ENCODE measurements around the gene IER3. TPM values are rescaled to one million over a fixed set of nuclear protein-coding genes. Genes with fewer than 3 reads are reported as not detected.

IER3 gene
- total RNA-seq, 2 experiments from 2014 or later: 375 to 386 TPM

DNA sequence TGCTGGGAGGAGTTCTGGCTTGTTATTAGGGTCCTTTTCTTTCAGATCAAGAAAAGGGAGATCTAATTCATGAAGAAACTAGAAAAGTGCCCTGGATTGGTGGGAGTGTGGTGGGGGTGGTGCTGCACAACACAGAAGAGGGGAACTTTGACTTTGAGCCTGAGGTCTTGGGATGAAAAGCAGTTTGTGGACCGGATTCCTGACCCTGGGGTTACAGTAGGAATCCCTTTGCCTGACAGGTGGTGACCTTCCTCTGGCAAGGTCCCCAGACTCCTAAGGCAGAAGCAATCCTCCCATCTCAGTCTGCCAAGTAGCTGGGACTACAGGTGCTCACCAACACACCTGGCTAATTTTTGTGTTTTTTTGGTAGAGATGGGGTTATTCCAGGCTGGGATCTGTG lies 45.3 kb upstream of the IER3 start:
- H3K4me1 Mint-ChIP-seq (ENCODE audit: low read depth): peaks cover 81% of the 10 kb centered on the region
- DNase-seq: no peak

DNA sequence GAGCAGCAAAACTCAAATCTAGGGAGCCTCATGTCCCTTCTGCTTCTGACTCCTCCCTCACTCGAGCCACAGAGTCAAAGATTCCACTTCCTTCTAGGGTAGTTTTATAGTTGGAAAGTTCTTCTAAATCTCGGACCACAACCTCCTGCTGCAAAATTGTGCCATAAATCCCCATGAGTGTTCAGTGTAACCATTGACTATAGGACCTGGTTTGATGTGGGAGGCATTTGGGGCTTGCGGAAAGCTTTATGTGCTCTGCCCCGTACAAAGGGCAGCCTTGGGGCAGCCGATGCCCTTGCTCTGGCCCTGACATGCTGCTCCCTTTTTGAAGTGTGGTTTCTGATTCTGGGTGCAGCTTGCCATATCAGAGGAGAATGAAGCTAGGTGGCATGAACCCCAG lies 43.6 kb upstream of the IER3 start:
- TF ChIP-seq, protein P1, sequence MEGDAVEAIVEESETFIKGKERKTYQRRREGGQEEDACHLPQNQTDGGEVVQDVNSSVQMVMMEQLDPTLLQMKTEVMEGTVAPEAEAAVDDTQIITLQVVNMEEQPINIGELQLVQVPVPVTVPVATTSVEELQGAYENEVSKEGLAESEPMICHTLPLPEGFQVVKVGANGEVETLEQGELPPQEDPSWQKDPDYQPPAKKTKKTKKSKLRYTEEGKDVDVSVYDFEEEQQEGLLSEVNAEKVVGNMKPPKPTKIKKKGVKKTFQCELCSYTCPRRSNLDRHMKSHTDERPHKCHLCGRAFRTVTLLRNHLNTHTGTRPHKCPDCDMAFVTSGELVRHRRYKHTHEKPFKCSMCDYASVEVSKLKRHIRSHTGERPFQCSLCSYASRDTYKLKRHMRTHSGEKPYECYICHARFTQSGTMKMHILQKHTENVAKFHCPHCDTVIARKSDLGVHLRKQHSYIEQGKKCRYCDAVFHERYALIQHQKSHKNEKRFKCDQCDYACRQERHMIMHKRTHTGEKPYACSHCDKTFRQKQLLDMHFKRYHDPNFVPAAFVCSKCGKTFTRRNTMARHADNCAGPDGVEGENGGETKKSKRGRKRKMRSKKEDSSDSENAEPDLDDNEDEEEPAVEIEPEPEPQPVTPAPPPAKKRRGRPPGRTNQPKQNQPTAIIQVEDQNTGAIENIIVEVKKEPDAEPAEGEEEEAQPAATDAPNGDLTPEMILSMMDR (IDR thresholded peaks at IDR 0.05): no peak
- CTCF ChIA-PET: interaction anchor here (0.7 to 1.5 kb wide), 13 partner anchors 11 to 291 kb away, joined by 3 to 14 read pairs (median 4); partner anchors contain the start of gene FLOT1
- Mint-ChIP-seq H3K36me3 (ENCODE audit: low read depth) (peaks cover 31% of the 10 kb centered on the region), H3K27me3 (no peaks in the 10 kb centered on the region), H3K4me3 (peak overlapping the region; percentile 77), H3K4me1 (ENCODE audit: low read depth) (peaks cover 70% of the 10 kb centered on the region), H3K27ac (peak overlapping the region; percentile 94), H3K9me3 (peaks cover 5% of the 10 kb centered on the region)
- DNase-seq (peak; percentile 89), ATAC-seq (peak; percentile 73)
- POLR2A ChIA-PET: interaction anchor here (0.9 to 12.9 kb wide), 16 partner anchors 10 to 172 kb away, joined by 3 to 162 read pairs (median 6); partner anchors contain the start of genes FLOT1 and IER3
- intact Hi-C loops (cut with micrococcal nuclease): loop anchor here (1.0 to 5.0 kb wide), 3 partner anchors 21 to 46 kb away; partner anchors contain the start of genes FLOT1 and IER3

More for the DNA sequence above, 45.3 kb upstream of the IER3 start:
- CTCF ChIA-PET: interaction anchor here (2.3 kb wide), 1 partner anchor 67 kb away, joined by 5 read pairs; no protein-coding TSS in a partner anchor
- H3K27ac Mint-ChIP-seq: peak overlapping the region; percentile 94
- POLR2A ChIA-PET: interaction anchor here (0.8 to 12.9 kb wide), 8 partner anchors 8 to 47 kb away, joined by 4 to 162 read pairs (median 10); partner anchors contain the start of genes FLOT1 and IER3
- no peak for ATAC-seq
- peaks cover 5% of the 10 kb centered on the region for H3K9me3 Mint-ChIP-seq
- peak overlapping the region; percentile 77 for H3K4me3 Mint-ChIP-seq
- TF ChIP-seq, protein P1 (IDR thresholded peaks at IDR 0.05): no peak
- peaks cover 38% of the 10 kb centered on the region for H3K36me3 Mint-ChIP-seq (ENCODE audit: low read depth)
- intact Hi-C loops (cut with micrococcal nuclease): loop anchor here (5.0 kb wide), 1 partner anchor 47 kb away; the partner anchor contains the start of genes FLOT1 and IER3
- H3K27me3 Mint-ChIP-seq: no peaks in the 10 kb centered on the region

DNA sequence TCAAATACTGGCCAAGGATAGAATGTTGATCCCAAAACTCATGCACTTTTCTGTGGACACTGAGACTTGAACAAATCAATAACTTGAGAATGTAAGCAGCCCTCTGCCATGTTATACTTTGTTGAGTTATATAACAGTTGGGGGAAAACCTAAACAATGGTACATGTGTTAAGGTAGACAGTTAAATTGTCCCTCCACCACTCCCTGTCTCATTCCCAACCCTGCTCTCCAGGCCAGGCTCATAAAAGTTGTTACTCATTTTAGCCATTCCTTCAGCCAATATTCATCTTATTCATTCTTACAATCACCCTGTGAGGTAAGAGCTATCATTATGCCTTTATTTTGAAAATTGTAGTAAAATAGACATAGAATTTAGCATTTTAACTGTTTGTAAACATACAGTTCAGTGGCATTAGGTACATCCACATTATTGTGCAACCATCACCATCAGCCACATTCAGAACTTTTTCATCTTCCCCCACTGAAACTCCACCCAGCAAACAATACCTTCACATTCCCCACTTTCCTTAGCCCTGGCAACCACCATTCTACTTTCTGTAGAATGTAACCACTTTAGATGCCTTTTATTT lies 38.2 kb upstream of the IER3 start:
- TF ChIP-seq, protein P1 (IDR thresholded peaks at IDR 0.05): no peak
- Mint-ChIP-seq H3K27ac (peak overlapping the region; percentile 85), H3K27me3 (no peaks in the 10 kb centered on the region), H3K36me3 (ENCODE audit: low read depth) (peaks cover 6% of the 10 kb centered on the region), H3K4me3 (peak overlapping the region; percentile 44), H3K9me3 (peaks cover 4% of the 10 kb centered on the region), H3K4me1 (ENCODE audit: low read depth) (peaks cover 67% of the 10 kb centered on the region)
- ATAC-seq: no peak
- DNase-seq: no peak
- CTCF ChIA-PET: interaction anchor here (1.4 to 1.7 kb wide), 2 partner anchors 13 to 39 kb away, joined by 6 to 8 read pairs; no protein-coding TSS in a partner anchor
- POLR2A ChIA-PET: interaction anchor here (1.3 to 12.9 kb wide), 6 partner anchors 13 to 45 kb away, joined by 3 to 162 read pairs (median 7); partner anchors contain the start of gene FLOT1
- intact Hi-C loops (cut with micrococcal nuclease): no loop called here

DNA sequence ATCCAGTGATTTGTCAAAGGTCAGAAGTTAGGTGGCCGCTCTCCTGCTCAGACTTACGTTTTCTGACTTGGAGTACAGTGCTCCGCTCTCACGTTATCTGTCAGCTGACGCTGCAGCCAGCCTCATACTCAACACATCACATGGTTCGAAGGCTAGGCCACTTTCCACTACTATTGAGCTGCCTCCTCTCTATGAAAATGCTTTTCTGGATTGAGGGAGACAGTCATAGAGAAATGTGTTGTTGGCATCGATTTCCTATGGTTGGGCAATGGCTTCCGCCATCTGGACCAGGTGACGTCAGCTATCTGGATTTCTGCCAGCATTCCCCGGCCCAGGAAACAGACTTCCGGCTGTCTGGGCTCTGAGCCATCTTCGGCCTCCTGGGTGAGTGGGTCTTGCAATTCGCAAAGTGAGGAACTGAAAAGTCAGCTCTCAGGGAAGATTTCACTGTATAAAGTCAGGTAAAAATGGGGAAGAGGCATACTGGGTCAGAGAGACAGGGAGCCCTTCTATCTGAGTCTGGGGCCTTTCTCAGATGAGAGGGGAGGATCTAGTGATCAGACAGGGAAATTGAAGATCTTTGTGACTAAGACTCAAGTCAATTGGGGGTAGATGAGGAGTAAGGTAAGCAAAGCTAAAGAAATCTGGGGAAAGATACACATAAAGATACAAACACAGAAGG lies 37.5 kb upstream of the IER3 start:
- Mint-ChIP-seq H3K27me3 (no peaks in the 10 kb centered on the region), H3K27ac (peak overlapping the region; percentile 85), H3K4me1 (ENCODE audit: low read depth) (peaks cover 72% of the 10 kb centered on the region), H3K9me3 (peaks cover 4% of the 10 kb centered on the region), H3K36me3 (ENCODE audit: low read depth) (peaks cover 6% of the 10 kb centered on the region), H3K4me3 (peak overlapping the region; percentile 44)
- CTCF ChIA-PET: interaction anchor here (1.2 to 1.7 kb wide), 3 partner anchors 13 to 40 kb away, joined by 6 to 8 read pairs (median 6); no protein-coding TSS in a partner anchor
- DNase-seq (no peak), ATAC-seq (peak; percentile 8)
- intact Hi-C loops (cut with micrococcal nuclease): no loop called here
- TF ChIP-seq, protein P1 (IDR thresholded peaks at IDR 0.05): no peak
- POLR2A ChIA-PET: interaction anchor here (0.6 to 12.9 kb wide), 9 partner anchors 12 to 252 kb away, joined by 3 to 162 read pairs (median 5); partner anchors contain the start of genes FLOT1 and IER3
